ENCODE data around the gene UGT8.

GRCh38 chr4:114582621-114583020, 16.0 kb upstream of the UGT8 start:
- no peak for TF ChIP-seq POLR2A (IDR thresholded peaks at IDR 0.05)
- peak in 1 of 4 experiments; percentile 10 for TF ChIP-seq CTCF (IDR thresholded peaks at IDR 0.05)
